HCT116 (cell line): ENCODE measurements around the gene RHOBTB1. TPM values are rescaled to one million over a fixed set of nuclear protein-coding genes. Genes with fewer than 3 reads are reported as not detected.

ENCODE experiments used
- ATAC-seq: fragments of 200-7000 bp; cut with Tn5 transposase; 2 replicates; pipeline ENCODE4 v1.9.1; 2020; ENCODE audit warnings: mild to moderate bottlenecking, moderate library complexity
- BruUV-seq: library from RNA; stranded (reverse); fragments of 400-500 nt; replicated peaks from 2 replicates; lab custom pipeline; 2021; lab: Mats Ljungman, UMichigan
- CTCF ChIA-PET: fragments of 300-600 bp; sonication (Branson Sonifier 250); formaldehyde crosslinking; loops from one replicate; lab custom pipeline; 2021; ENCODE audit warnings: antibody characterized with exemption; lab: Charles Lee
- POLR2A ChIA-PET: fragments of 300-600, 350-600 bp; sonication (Branson Sonifier 250); formaldehyde crosslinking; loops from one replicate; lab custom pipeline; 2021; ENCODE audit warnings: antibody characterized with exemption; lab: Charles Lee
- RAD21 ChIA-PET, 2 experiments: fragments of 300-600 bp; sonication (Branson Sonifier 250); formaldehyde crosslinking; loops; one replicate each; lab custom pipeline; 2023; ENCODE audit warnings: low total read pairs in 2 of 2; ENCODE audit not compliant: uncharacterized antibody in 2 of 2, unreplicated experiment in 2 of 2, low non-redundant PET in 1 of 2; lab: Charles Lee
- DNase-seq: peaks from one replicate; pipeline ENCODE4 v3.0.0-alpha.2; 2010; ENCODE audit warnings: low read depth, low spot score
- H2AFZ ChIP-seq: fragments of 200-600 bp; shearing (Covaris generic), sonication (generic); 2 replicates; pipeline ENCODE4 v1.6.1; 2017; ENCODE audit warnings: low read depth, mixed run types, mixed read lengths, antibody characterized with exemption, low read length; ENCODE audit not compliant: poor library complexity, severe bottlenecking
- H3K27ac ChIP-seq: 2 replicates; pipeline ENCODE4 v1.5.1; 2012; ENCODE audit warnings: low read depth, low read length
- H3K27me3 ChIP-seq: fragments of 200-600 bp; sonication (generic); 2 replicates; pipeline ENCODE4 v1.6.1; 2016; ENCODE audit warnings: mixed run types, low read length, mixed read lengths; ENCODE audit not compliant: insufficient read depth
- H3K36me3 ChIP-seq, 2 experiments: fragments of 200-500 bp in 1 of 2; fragments of 200-600 bp in 1 of 2; sonication (Bioruptor generic) in 1 of 2; sonication (generic) in 1 of 2; 2 replicates each; pipeline versions ENCODE4 v1.5.1 to v1.6.1; 2014 to 2016; ENCODE audit warnings: low read length in 2 of 2, inconsistent platforms in 1 of 2, mixed read lengths in 1 of 2, mixed run types in 1 of 2; ENCODE audit not compliant: insufficient read depth in 2 of 2, control insufficient read depth in 1 of 2
- H3K4me1 ChIP-seq, 2 experiments: fragments of 200-600 bp in 1 of 2; sonication (generic) in 1 of 2; 2 replicates each; pipeline versions ENCODE4 v1.5.1 to v1.6.1; 2012 to 2017; ENCODE audit warnings: low read length in 2 of 2, inconsistent platforms in 1 of 2, mild to moderate bottlenecking in 1 of 2, mixed read lengths in 1 of 2, mixed run types in 1 of 2, moderate library complexity in 1 of 2; ENCODE audit not compliant: insufficient read depth in 2 of 2, control insufficient read depth in 1 of 2
- H3K4me2 ChIP-seq: fragments of 200-600 bp; sonication (generic); 2 replicates; pipeline ENCODE4 v1.6.1; 2017; ENCODE audit warnings: mixed run types, low read length, mixed read lengths
- H3K4me3 ChIP-seq, 2 experiments: fragments of 200-600 bp in 1 of 2; sonication (generic) in 1 of 2; replicated peaks in 1 of 2; 2 replicates each; pipeline ENCODE4 v1.5.1; 2011 to 2016; ENCODE audit warnings: low read length in 2 of 2, control low read depth in 1 of 2, low read depth in 1 of 2, mild to moderate bottlenecking in 1 of 2, mixed read lengths in 1 of 2, mixed run types in 1 of 2
- H3K79me2 ChIP-seq: fragments of 200-600 bp; sonication (generic); 2 replicates; pipeline ENCODE4 v1.6.1; 2017; ENCODE audit warnings: mild to moderate bottlenecking, mixed run types, low read length, moderate library complexity, mixed read lengths; ENCODE audit not compliant: insufficient read depth
- H3K9ac ChIP-seq: fragments of 200-600 bp; sonication (generic); 2 replicates; pipeline ENCODE4 v1.6.1; 2016; ENCODE audit warnings: low read length, mixed read lengths
- H3K9me2 ChIP-seq: fragments of 200-600 bp; sonication (generic), shearing (Covaris generic); 2 replicates; pipeline ENCODE4 v1.6.1; 2017; ENCODE audit warnings: mixed run types, mild to moderate bottlenecking, moderate library complexity; ENCODE audit not compliant: insufficient read depth
- H3K9me3 ChIP-seq, 2 experiments: fragments of 200-500 bp in 1 of 2; fragments of 200-600 bp in 1 of 2; sonication (Bioruptor generic) in 1 of 2; sonication (generic) in 1 of 2; 2 replicates each; pipeline ENCODE4 v1.6.1; 2014 to 2017; ENCODE audit warnings: low read length in 2 of 2, mixed read lengths in 2 of 2, inconsistent platforms in 1 of 2, low read depth in 1 of 2, mild to moderate bottlenecking in 1 of 2, mixed run types in 1 of 2, moderate library complexity in 1 of 2; ENCODE audit not compliant: control insufficient read depth in 1 of 2, insufficient read depth in 1 of 2
- H4K20me1 ChIP-seq: fragments of 200-600 bp; sonication (generic), shearing (Covaris generic); 2 replicates; pipeline ENCODE4 v1.6.1; 2017; ENCODE audit warnings: mixed run types, mild to moderate bottlenecking, moderate library complexity; ENCODE audit not compliant: insufficient read depth
- CBX3 ChIP-seq: IDR thresholded peaks from 2 replicates; pipeline ENCODE4 v1.6.1; 2012; ENCODE audit warnings: low read depth
- CEBPB ChIP-seq: IDR thresholded peaks from 2 replicates; pipeline ENCODE4 v1.6.1; 2012; ENCODE audit warnings: low read depth
- CTCF ChIP-seq, 3 experiments: fragments of 200-600 bp in 1 of 3; sonication (generic) in 1 of 3; IDR thresholded peaks in 2 of 3; conservative IDR thresholded peaks in 1 of 3; 2 replicates each; pipeline ENCODE4 v1.5.1; 2012 to 2017; ENCODE audit warnings: low read depth in 2 of 3, low read length in 2 of 3, antibody characterized with exemption in 1 of 3, borderline replicate concordance in 1 of 3, control low read depth in 1 of 3, mild to moderate bottlenecking in 1 of 3, mixed read lengths in 1 of 3, mixed run types in 1 of 3, moderate library complexity in 1 of 3; ENCODE audit not compliant: insufficient read depth in 1 of 3
- ELF1 ChIP-seq: IDR thresholded peaks from 2 replicates; pipeline ENCODE4 v1.6.1; 2012; ENCODE audit warnings: low read depth, borderline replicate concordance
- FOSL1 ChIP-seq: IDR thresholded peaks from 2 replicates; pipeline ENCODE4 v1.6.1; 2012; ENCODE audit warnings: low read depth
- JUND ChIP-seq: IDR thresholded peaks from 2 replicates; pipeline ENCODE4 v1.6.1; 2012
- MAX ChIP-seq: IDR thresholded peaks from 2 replicates; pipeline ENCODE4 v1.6.1; 2012
- RAD21 ChIP-seq: IDR thresholded peaks from 2 replicates; pipeline ENCODE4 v1.6.1; 2012; ENCODE audit warnings: low read depth, mild to moderate bottlenecking
- TCF7L2 ChIP-seq: IDR thresholded peaks from 2 replicates; pipeline ENCODE4 v1.7.0; 2011; ENCODE audit warnings: borderline replicate concordance, inconsistent platforms; ENCODE audit not compliant: insufficient read depth, insufficient read length; ENCODE audit errors: extremely low read depth
- YY1 ChIP-seq: IDR thresholded peaks from 2 replicates; pipeline ENCODE4 v1.6.1; 2011; ENCODE audit warnings: low read length, low read depth, moderate library complexity, mild to moderate bottlenecking; ENCODE audit not compliant: insufficient replicate concordance; ENCODE audit errors: extremely low read depth
- ZBTB33 ChIP-seq: IDR thresholded peaks from 2 replicates; pipeline ENCODE4 v1.6.1; 2011; ENCODE audit warnings: mild to moderate bottlenecking, low read length, moderate library complexity; ENCODE audit not compliant: insufficient replicate concordance; ENCODE audit errors: extremely low read depth
- ZFX ChIP-seq: fragments of 450-650 bp; IDR thresholded peaks from 2 replicates; pipeline ENCODE4 v1.6.1; 2017
- ZNF274 ChIP-seq: fragments of 200-500 bp; sonication (Bioruptor generic); IDR thresholded peaks from 2 replicates; pipeline ENCODE4 v1.6.1; 2014; ENCODE audit warnings: mild to moderate bottlenecking, low read depth, low read length, inconsistent platforms
- intact Hi-C: fragments of 100-400 bp; cut with micrococcal nuclease; formaldehyde crosslinking; loops from 2 replicates; pipeline ENCODE4 v1.10.0; 2022
- total RNA-seq: library from RNA; stranded (reverse); gene quantifications from one replicate; pipeline ENCODE4 v1.2.1, GENCODE V29; 2021; ENCODE audit not compliant: unreplicated experiment

The RHOBTB1 gene
- total RNA-seq, 1 experiment from 2014 or later: 1.6 TPM

- intact Hi-C loops: no loop called here
- Histone ChIP-seq H3K27ac (no peak overlapping the region), H3K9ac (no peak overlapping the region), H3K4me2 (no peak overlapping the region), H3K9me2 (no peaks in the 10 kb centered on the region), H3K79me2 (no peaks in the 10 kb centered on the region), H3K27me3 (no peaks in the 10 kb centered on the region), H3K36me3 (no peaks in the 10 kb centered on the region), H2AFZ (no peak overlapping the region), H3K4me1 (no peaks in the 10 kb centered on the region), H3K9me3 (no peaks in the 10 kb centered on the region), H4K20me1 (no peaks in the 10 kb centered on the region), H3K4me3 (no peak overlapping the region)
- ChIA-PET CTCF (no interaction called here), RAD21 (no interaction called here), POLR2A (no interaction called here)
- no TSS peak for BruUV-seq
- ATAC-seq: no peak
- TF ChIP-seq CBX3 (no peak), YY1 (no peak), FOSL1 (no peak), CEBPB (no peak), RAD21 (no peak), ZBTB33 (no peak)
- DNase-seq: no peak
Measured at GRCh38 chr10:60911216-60911615, 32.8 kb downstream of the RHOBTB1 start.

- H3K9me3 ChIP-seq: no peaks in the 10 kb centered on the region
- no peaks in the 10 kb centered on the region for H3K9me2 ChIP-seq
- no peaks in the 10 kb centered on the region for H3K27me3 ChIP-seq
- intact Hi-C loops: no loop called here
- no peaks in the 10 kb centered on the region for H3K36me3 ChIP-seq
- no peak overlapping the region for H3K4me2 ChIP-seq
- no peaks in the 10 kb centered on the region for H3K79me2 ChIP-seq
- ChIA-PET CTCF (no interaction called here), POLR2A (no interaction called here)
- H3K9ac ChIP-seq: no peak overlapping the region
- DNase-seq: no peak
- no peaks in the 10 kb centered on the region for H4K20me1 ChIP-seq
- no peak overlapping the region for H3K27ac ChIP-seq
- TF ChIP-seq ZNF274 (no peak), CEBPB (no peak), CTCF (IDR thresholded peaks at IDR 0.05 in 2 of 3, conservative IDR thresholded peaks at IDR 0.05 in 1 of 3; ENCODE audit: borderline replicate concordance in 1 of 3, insufficient read depth in 1 of 3, low read depth in 2 of 3, low read length in 2 of 3) (no peak), MAX (no peak), ELF1 (no peak), ZFX (no peak), YY1 (no peak), TCF7L2 (no peak), CBX3 (no peak), JUND (no peak)
- TF ChIP-seq, all 23 proteins: peak for 0
- Histone ChIP-seq H3K4me1 (no peaks in the 10 kb centered on the region), H3K4me3 (no peak overlapping the region), H2AFZ (no peak overlapping the region)
- BruUV-seq: no TSS peak
- RAD21 ChIA-PET: no interaction called here
- no peak for ATAC-seq
Measured at GRCh38 chr10:60910543-60910942, 33.4 kb downstream of the RHOBTB1 start.
